SK-N-SH treated with all-trans-retinoic acid at 6 μM for 48 hours (cell line): ENCODE results near the gene MPPED2.

ENCODE experiments used
- ATAC-seq: fragments of 200-7000 bp; cut with Tn5 transposase; 3 replicates; pipeline ENCODE4 v1.9.1; 2020; ENCODE audit warnings: mild to moderate bottlenecking, moderate library complexity
- ARNTL ChIP-seq: fragments of 450-650 bp; formaldehyde crosslinking; IDR thresholded peaks from 2 replicates; pipeline ENCODE4 v1.5.0; 2020; ENCODE audit warnings: low read depth, mild to moderate bottlenecking, moderate library complexity, borderline replicate concordance
- BACH2 ChIP-seq: fragments of 250-450 bp; sonication (Bioruptor Pico); IDR thresholded peaks from 2 replicates; pipeline ENCODE4 v1.9.0; 2021; ENCODE audit warnings: mild to moderate bottlenecking, borderline replicate concordance
- CREB5 ChIP-seq: fragments of 250-450 bp; sonication (Bioruptor Pico); IDR thresholded peaks from 2 replicates; pipeline ENCODE4 v1.5.1; 2020; ENCODE audit warnings: low read depth, mild to moderate bottlenecking, moderate library complexity
- CSDC2 ChIP-seq: fragments of 250-450 bp; sonication (Bioruptor Pico); IDR thresholded peaks from 2 replicates; pipeline ENCODE4 v1.5.0; 2020; ENCODE audit warnings: mild to moderate bottlenecking, moderate library complexity
- CSRNP3 ChIP-seq: fragments of 250-450 bp; sonication (Bioruptor Pico); IDR thresholded peaks from 2 replicates; pipeline ENCODE4 v1.5.1; 2021; ENCODE audit warnings: mild to moderate bottlenecking, moderate library complexity
- ESRRG ChIP-seq: fragments of 250-450 bp; sonication (Bioruptor Pico); IDR thresholded peaks from 2 replicates; pipeline ENCODE4 v1.6.1; 2021; ENCODE audit warnings: mild to moderate bottlenecking
- GLIS3 ChIP-seq: fragments of 250-450 bp; sonication (Bioruptor Pico); IDR thresholded peaks from 2 replicates; pipeline ENCODE4 v1.5.0; 2020; ENCODE audit warnings: mild to moderate bottlenecking, moderate library complexity
- ISL1 ChIP-seq: fragments of 250-450 bp; sonication (Bioruptor Pico); IDR thresholded peaks from 2 replicates; pipeline ENCODE4 v2.1.2; 2022; ENCODE audit warnings: mild to moderate bottlenecking, moderate library complexity
- OSR1 ChIP-seq: fragments of 250-450 bp; sonication (Bioruptor Pico); IDR thresholded peaks from 2 replicates; pipeline ENCODE4 v1.8.0; 2022; ENCODE audit warnings: moderate library complexity, mild to moderate bottlenecking, inconsistent platforms
- PATZ1 ChIP-seq: fragments of 250-450 bp; sonication (Bioruptor Pico); IDR thresholded peaks from 2 replicates; pipeline ENCODE4 v1.8.0; 2020; ENCODE audit warnings: mild to moderate bottlenecking, moderate library complexity, borderline replicate concordance
- POU6F1 ChIP-seq: fragments of 250-450 bp; sonication (Bioruptor Pico); IDR thresholded peaks from 2 replicates; pipeline ENCODE4 v1.8.0; 2021; ENCODE audit warnings: low read depth, mild to moderate bottlenecking, moderate library complexity, borderline replicate concordance
- PPARA ChIP-seq: fragments of 250-450 bp; sonication (Bioruptor Pico); IDR thresholded peaks from 2 replicates; pipeline ENCODE4 v1.5.0; 2020; ENCODE audit warnings: mild to moderate bottlenecking, borderline replicate concordance
- RARB ChIP-seq: fragments of 250-450 bp; sonication (Bioruptor Pico); IDR thresholded peaks from 2 replicates; pipeline ENCODE4 v1.8.0; 2021; ENCODE audit warnings: mild to moderate bottlenecking, moderate library complexity
- SNAI2 ChIP-seq: fragments of 250-450 bp; sonication (Bioruptor Pico); IDR thresholded peaks from 2 replicates; pipeline ENCODE4 v1.5.0; 2020; ENCODE audit warnings: mild to moderate bottlenecking, moderate library complexity
- TCF4 ChIP-seq: fragments of 250-450 bp; sonication (Bioruptor Pico); IDR thresholded peaks from 2 replicates; pipeline ENCODE4 v1.8.0; 2021; ENCODE audit warnings: mild to moderate bottlenecking, moderate library complexity, borderline replicate concordance
- TOX ChIP-seq: fragments of 250-450 bp; sonication (Bioruptor Pico); IDR thresholded peaks from 2 replicates; pipeline ENCODE4 v1.8.0; 2021; ENCODE audit warnings: mild to moderate bottlenecking, moderate library complexity, borderline replicate concordance
- TSHZ2 ChIP-seq: fragments of 250-450 bp; sonication (Bioruptor Pico); IDR thresholded peaks from 2 replicates; pipeline ENCODE4 v1.5.0; 2020; ENCODE audit warnings: mild to moderate bottlenecking, moderate library complexity
- ZC3H10 ChIP-seq: fragments of 250-450 bp; sonication (Bioruptor Pico); IDR thresholded peaks from 2 replicates; pipeline ENCODE4 v1.5.1; 2021; ENCODE audit warnings: mild to moderate bottlenecking, moderate library complexity
- ZFP3 ChIP-seq: fragments of 250-450 bp; sonication (Bioruptor Pico); IDR thresholded peaks from 2 replicates; pipeline ENCODE4 v1.5.0; 2020; ENCODE audit warnings: mild to moderate bottlenecking, moderate library complexity
- ZFP30 ChIP-seq: fragments of 450-650 bp; formaldehyde crosslinking; IDR thresholded peaks from 2 replicates; pipeline ENCODE4 v1.5.0; 2022; ENCODE audit warnings: mild to moderate bottlenecking, moderate library complexity
- ZNF565 ChIP-seq: fragments of 450-650 bp; formaldehyde crosslinking; conservative IDR thresholded peaks from 2 replicates; pipeline ENCODE4 v1.5.0; 2020; ENCODE audit warnings: low read depth, mild to moderate bottlenecking, moderate library complexity
- ZNF70 ChIP-seq: fragments of 450-650 bp; formaldehyde crosslinking; IDR thresholded peaks from 2 replicates; pipeline ENCODE4 v1.5.0; 2020; ENCODE audit warnings: mild to moderate bottlenecking, moderate library complexity

Gene MPPED2

GRCh38 chr11:30580573-30580972 lies 5.6 kb downstream of the MPPED2 start:
- ATAC-seq, result no peak
- TF ChIP-seq ARNTL (CRISPR knock-in tag) (no peak), TOX (no peak)

- no peak for TF ChIP-seq ZNF70
- no peak for TF ChIP-seq TOX
- no peak for TF ChIP-seq GLIS3 (CRISPR knock-in tag)
- TF ChIP-seq ESRRG (CRISPR knock-in tag), result no peak
- TF ChIP-seq ZNF565 (CRISPR knock-in tag), result no peak
- TF ChIP-seq CREB5 (CRISPR knock-in tag), result no peak
- TF ChIP-seq OSR1, result no peak
- no peak for TF ChIP-seq PPARA (CRISPR knock-in tag)
- TF ChIP-seq POU6F1 (CRISPR knock-in tag), result no peak
- no peak for TF ChIP-seq CSDC2
- TF ChIP-seq TSHZ2 (CRISPR knock-in tag), result no peak
- no peak for TF ChIP-seq ZFP30 (CRISPR knock-in tag)
- no peak for TF ChIP-seq PATZ1 (CRISPR knock-in tag)
- TF ChIP-seq TCF4 (CRISPR knock-in tag), result no peak
- no peak for TF ChIP-seq ZFP3
- no peak for TF ChIP-seq ZC3H10 (CRISPR knock-in tag)
- no peak for TF ChIP-seq RARB (CRISPR knock-in tag)
- TF ChIP-seq, all 23 proteins: peak for 0
- no peak for ATAC-seq
These were observed 6.6 kb downstream of the MPPED2 start for GRCh38 chr11:30579415-30580175.

- no peak for ATAC-seq
- TF ChIP-seq ZNF70, result no peak
- TF ChIP-seq ISL1, result no peak
- TF ChIP-seq TCF4 (CRISPR knock-in tag), result no peak
- no peak for TF ChIP-seq TOX
- no peak for TF ChIP-seq ESRRG (CRISPR knock-in tag)
- TF ChIP-seq CSRNP3 (CRISPR knock-in tag), result no peak
- TF ChIP-seq ZNF565 (CRISPR knock-in tag), result no peak
- TF ChIP-seq ZFP3, result no peak
- TF ChIP-seq CREB5 (CRISPR knock-in tag), result no peak
- TF ChIP-seq BACH2, result no peak
- TF ChIP-seq PATZ1 (CRISPR knock-in tag), result no peak
- no peak for TF ChIP-seq CSDC2
- TF ChIP-seq ARNTL (CRISPR knock-in tag), result no peak
- no peak for TF ChIP-seq SNAI2 (CRISPR knock-in tag)
These were observed 7.7 kb downstream of the MPPED2 start for GRCh38 chr11:30578406-30578805.
